ENCODE results near the gene RSU1. TPM values are rescaled to one million over a fixed set of nuclear protein-coding genes. Genes with fewer than 3 reads are reported as not detected.
A peak's percentile ranks its signal among the peaks of the same experiment; 100 is the strongest.

The RSU1 gene
- total and polyA plus RNA-seq, 2 donors (not counting 1 experiment from before 2014, with no cell fraction given) = 46.9 to 252 TPM

DNA sequence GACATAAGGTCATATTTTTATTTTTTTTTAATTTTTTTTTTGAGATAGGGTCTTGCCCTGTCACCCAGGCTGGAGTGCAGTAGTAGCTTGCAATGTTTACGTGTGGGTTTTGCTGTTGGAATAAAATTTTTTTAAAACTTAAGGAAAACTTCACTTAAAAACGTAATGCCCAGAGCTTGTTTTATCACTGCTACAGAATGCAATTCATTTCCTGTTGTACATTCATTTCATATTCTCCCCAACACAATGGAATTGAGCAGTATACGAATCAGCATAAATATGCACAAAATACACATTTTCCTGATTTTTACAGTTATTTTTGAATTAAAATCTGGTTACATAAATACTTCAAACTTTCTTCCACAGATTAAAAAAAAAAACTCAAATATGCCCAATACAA is 40.3 kb downstream of the RSU1 start:
- H2AFZ ChIP-seq (ENCODE audit: low read length) = no peak overlapping the region
- peak in 1 of 2 donors; percentile 4 for DNase-seq (ENCODE audit: low read depth in 2 of 2)
- H3K9ac ChIP-seq (ENCODE audit: insufficient read depth, low read length) = no peak overlapping the region
- no peaks in the 10 kb centered on the region for H3K79me2 ChIP-seq (ENCODE audit: control insufficient read depth, insufficient read depth, low read length)
- H3K4me3 ChIP-seq (replicated peaks in 1 of 4; ENCODE audit: control extremely low read depth in 1 of 4, insufficient read depth in 1 of 4, low read depth in 3 of 4, low read length in 4 of 4) = no peak overlapping the region
- H4K20me1 ChIP-seq (ENCODE audit: control insufficient read depth, extremely low read depth, insufficient read depth, low read length) = no peaks in the 10 kb centered on the region
- TF ChIP-seq, protein P1, sequence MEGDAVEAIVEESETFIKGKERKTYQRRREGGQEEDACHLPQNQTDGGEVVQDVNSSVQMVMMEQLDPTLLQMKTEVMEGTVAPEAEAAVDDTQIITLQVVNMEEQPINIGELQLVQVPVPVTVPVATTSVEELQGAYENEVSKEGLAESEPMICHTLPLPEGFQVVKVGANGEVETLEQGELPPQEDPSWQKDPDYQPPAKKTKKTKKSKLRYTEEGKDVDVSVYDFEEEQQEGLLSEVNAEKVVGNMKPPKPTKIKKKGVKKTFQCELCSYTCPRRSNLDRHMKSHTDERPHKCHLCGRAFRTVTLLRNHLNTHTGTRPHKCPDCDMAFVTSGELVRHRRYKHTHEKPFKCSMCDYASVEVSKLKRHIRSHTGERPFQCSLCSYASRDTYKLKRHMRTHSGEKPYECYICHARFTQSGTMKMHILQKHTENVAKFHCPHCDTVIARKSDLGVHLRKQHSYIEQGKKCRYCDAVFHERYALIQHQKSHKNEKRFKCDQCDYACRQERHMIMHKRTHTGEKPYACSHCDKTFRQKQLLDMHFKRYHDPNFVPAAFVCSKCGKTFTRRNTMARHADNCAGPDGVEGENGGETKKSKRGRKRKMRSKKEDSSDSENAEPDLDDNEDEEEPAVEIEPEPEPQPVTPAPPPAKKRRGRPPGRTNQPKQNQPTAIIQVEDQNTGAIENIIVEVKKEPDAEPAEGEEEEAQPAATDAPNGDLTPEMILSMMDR (conservative IDR thresholded peaks at IDR 0.05 in 1 of 2, IDR thresholded peaks at IDR 0.05 in 1 of 2; ENCODE audit: low read depth in 1 of 2, low read length in 2 of 2) = no peak
- TF ChIP-seq EZH2 (IDR thresholded peaks at IDR 0.05; ENCODE audit: low read length, missing control alignments) = no peak
- peaks cover 2% of the 10 kb centered on the region for H3K36me3 ChIP-seq (ENCODE audit: control insufficient read depth, insufficient read depth, low read length)
- H3K9me3 ChIP-seq (ENCODE audit: control insufficient read depth, insufficient read depth, low read depth, low read length) = no peaks in the 10 kb centered on the region
- H3K4me1 ChIP-seq (ENCODE audit: control insufficient read depth, extremely low read depth, insufficient read depth, low read length) = no peaks in the 10 kb centered on the region
- no peak overlapping the region for H3K27ac ChIP-seq (ENCODE audit: insufficient read depth, low read length)
- H3K4me2 ChIP-seq (ENCODE audit: extremely low read depth, insufficient read depth, low read length) = no peak overlapping the region
- no peaks in the 10 kb centered on the region for H3K27me3 ChIP-seq (ENCODE audit: control insufficient read depth, insufficient read depth, low read length)

DNA sequence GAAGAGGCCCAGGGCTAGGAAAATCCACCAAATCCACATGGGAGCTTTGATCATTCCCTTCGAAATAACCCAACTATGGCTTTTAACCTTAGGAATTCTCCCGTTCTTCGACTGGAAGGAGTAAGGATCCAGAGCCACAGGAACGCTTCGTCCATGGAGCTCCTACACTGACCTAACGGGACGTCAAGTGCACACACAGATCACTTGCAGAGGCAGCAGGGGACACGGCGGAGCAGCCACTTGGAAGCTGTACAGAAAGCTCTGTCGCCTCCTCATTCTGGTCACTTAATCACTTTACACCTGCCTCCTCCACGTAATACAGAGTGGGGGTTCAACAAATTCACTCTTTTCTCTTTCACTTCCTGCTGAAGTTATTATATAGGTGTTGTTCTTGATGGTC is 43.9 kb downstream of the RSU1 start:
- H3K4me3 ChIP-seq (replicated peaks in 1 of 4; ENCODE audit: control extremely low read depth in 1 of 4, insufficient read depth in 1 of 4, low read depth in 3 of 4, low read length in 4 of 4) = no peak overlapping the region
- H3K36me3 ChIP-seq (ENCODE audit: control insufficient read depth, insufficient read depth, low read length) = no peaks in the 10 kb centered on the region
- no peak for DNase-seq (ENCODE audit: low read depth in 2 of 2)
- no peak overlapping the region for H2AFZ ChIP-seq (ENCODE audit: low read length)
- no peak overlapping the region for H3K4me2 ChIP-seq (ENCODE audit: extremely low read depth, insufficient read depth, low read length)
- H3K9me3 ChIP-seq (ENCODE audit: control insufficient read depth, insufficient read depth, low read depth, low read length) = no peaks in the 10 kb centered on the region
- no peaks in the 10 kb centered on the region for H3K27me3 ChIP-seq (ENCODE audit: control insufficient read depth, insufficient read depth, low read length)
- H3K27ac ChIP-seq (ENCODE audit: insufficient read depth, low read length) = no peak overlapping the region
- H3K79me2 ChIP-seq (ENCODE audit: control insufficient read depth, insufficient read depth, low read length) = peaks cover 2% of the 10 kb centered on the region
- H3K9ac ChIP-seq (ENCODE audit: insufficient read depth, low read length) = no peak overlapping the region
- TF ChIP-seq, protein P1 (conservative IDR thresholded peaks at IDR 0.05 in 1 of 2, IDR thresholded peaks at IDR 0.05 in 1 of 2; ENCODE audit: low read depth in 1 of 2, low read length in 2 of 2) = no peak
- TF ChIP-seq EZH2 (IDR thresholded peaks at IDR 0.05; ENCODE audit: low read length, missing control alignments) = no peak
- no peaks in the 10 kb centered on the region for H4K20me1 ChIP-seq (ENCODE audit: control insufficient read depth, extremely low read depth, insufficient read depth, low read length)
- H3K4me1 ChIP-seq (ENCODE audit: control insufficient read depth, extremely low read depth, insufficient read depth, low read length) = no peaks in the 10 kb centered on the region

DNA sequence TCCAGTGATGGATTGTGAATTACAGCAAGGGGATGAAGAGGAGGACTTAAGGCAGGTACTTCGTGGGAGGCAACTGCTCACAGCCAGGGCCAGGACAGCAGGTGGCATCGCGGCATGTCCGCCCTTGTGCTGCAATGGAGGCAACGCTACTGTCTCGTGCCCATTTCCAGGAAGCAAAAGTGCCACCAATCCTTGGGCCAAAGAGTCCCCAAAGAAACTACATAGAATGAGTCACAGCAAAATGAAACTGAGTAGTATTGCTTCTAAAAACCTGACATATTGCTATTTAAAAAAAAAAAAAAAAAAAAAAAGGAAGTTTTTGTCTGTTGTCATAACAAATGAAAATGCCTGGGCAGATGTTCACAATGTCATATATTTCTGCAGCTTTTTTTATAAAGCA is 46.6 kb downstream of the RSU1 start:
- H4K20me1 ChIP-seq (ENCODE audit: control insufficient read depth, extremely low read depth, insufficient read depth, low read length) = no peaks in the 10 kb centered on the region
- TF ChIP-seq, protein P1 (conservative IDR thresholded peaks at IDR 0.05 in 1 of 2, IDR thresholded peaks at IDR 0.05 in 1 of 2; ENCODE audit: low read depth in 1 of 2, low read length in 2 of 2) = no peak
- no peak for TF ChIP-seq EZH2 (IDR thresholded peaks at IDR 0.05; ENCODE audit: low read length, missing control alignments)
- no peaks in the 10 kb centered on the region for H3K36me3 ChIP-seq (ENCODE audit: control insufficient read depth, insufficient read depth, low read length)
- H3K9ac ChIP-seq (ENCODE audit: insufficient read depth, low read length) = no peak overlapping the region
- no peaks in the 10 kb centered on the region for H3K4me1 ChIP-seq (ENCODE audit: control insufficient read depth, extremely low read depth, insufficient read depth, low read length)
- no peak overlapping the region for H3K4me2 ChIP-seq (ENCODE audit: extremely low read depth, insufficient read depth, low read length)
- no peaks in the 10 kb centered on the region for H3K27me3 ChIP-seq (ENCODE audit: control insufficient read depth, insufficient read depth, low read length)
- DNase-seq (ENCODE audit: low read depth in 2 of 2) = no peak
- peaks cover 3% of the 10 kb centered on the region for H3K79me2 ChIP-seq (ENCODE audit: control insufficient read depth, insufficient read depth, low read length)
- H2AFZ ChIP-seq (ENCODE audit: low read length) = no peak overlapping the region
- no peak overlapping the region for H3K27ac ChIP-seq (ENCODE audit: insufficient read depth, low read length)
- no peak overlapping the region for H3K4me3 ChIP-seq (replicated peaks in 1 of 4; ENCODE audit: control extremely low read depth in 1 of 4, insufficient read depth in 1 of 4, low read depth in 3 of 4, low read length in 4 of 4)
- H3K9me3 ChIP-seq (ENCODE audit: control insufficient read depth, insufficient read depth, low read depth, low read length) = no peaks in the 10 kb centered on the region
